T-helper 1 cell treated with Interleukin-12 subunit alpha and Interleukin-12 subunit beta and Interleukin-4 antibody, amounts not matched to agents 30 ng/mL and 1 ng/mL, for 36 hours (primary cell): Measurements from ENCODE around the gene OR52B4. TPM values are rescaled to one million over a fixed set of nuclear protein-coding genes. Genes with fewer than 3 reads are reported as not detected.
"Not testable (repeated sequence)": the region's sequence is repeated elsewhere in the genome, so short reads cannot be mapped to it uniquely, and the experiment has no call there.

Experiments
- intact Hi-C: fragments of 100-400 bp; cut with micrococcal nuclease; formaldehyde crosslinking; loops from one replicate; pipeline ENCODE4 v1.15.1; 2024
- total RNA-seq: library from RNA; stranded (reverse); gene quantifications from 2 replicates; pipeline ENCODE4 v1.2.3, GENCODE V29; 2022

Gene OR52B4
- not detected in 2 replicates for total RNA-seq

- intact Hi-C loops: no loop called here
Observed at GRCh38 chr11:4368286-4368685, at the start of gene OR52B4. Gene OR52B4, minus strand, starts transcription at chr11:4368386. Its CDS starts 91 bp downstream, at chr11:4368295.

GRCh38 chr11:4416816-4417215, 48.6 kb upstream of the OR52B4 start:
- intact Hi-C loops: no loop called here

DNA sequence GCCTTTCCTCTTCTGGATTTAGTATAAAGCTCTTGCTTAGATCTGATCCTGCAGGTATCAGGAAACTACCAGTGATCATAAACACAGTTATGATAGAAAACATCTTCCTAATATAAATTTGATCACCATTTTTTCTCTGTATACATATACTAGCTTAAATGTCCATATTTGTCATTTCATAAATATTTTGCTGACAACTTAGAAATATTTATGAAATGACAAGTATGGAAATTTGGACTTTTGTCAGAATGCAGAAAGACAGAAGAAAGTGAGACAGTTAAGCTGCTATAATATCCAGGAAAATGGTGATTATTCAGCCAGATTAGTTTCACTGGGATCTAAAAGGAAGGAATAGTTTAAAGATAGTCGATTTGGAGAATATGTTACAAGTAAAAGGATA, 48.1 kb upstream of the OR52B4 start:
- intact Hi-C loops: no loop called here

GRCh38 chr11:4406206-4406605, 38.0 kb upstream of the OR52B4 start:
- intact Hi-C loops: not testable (repeated sequence)

- intact Hi-C loops: loop anchor here (1.0 to 10.0 kb wide), 10 partner anchors 99 to 1298 kb away; partner anchors contain the start of genes RRM1, STIM1 and TRIM68
Observed at GRCh38 chr11:4393858-4394223, 25.7 kb upstream of the OR52B4 start.

DNA sequence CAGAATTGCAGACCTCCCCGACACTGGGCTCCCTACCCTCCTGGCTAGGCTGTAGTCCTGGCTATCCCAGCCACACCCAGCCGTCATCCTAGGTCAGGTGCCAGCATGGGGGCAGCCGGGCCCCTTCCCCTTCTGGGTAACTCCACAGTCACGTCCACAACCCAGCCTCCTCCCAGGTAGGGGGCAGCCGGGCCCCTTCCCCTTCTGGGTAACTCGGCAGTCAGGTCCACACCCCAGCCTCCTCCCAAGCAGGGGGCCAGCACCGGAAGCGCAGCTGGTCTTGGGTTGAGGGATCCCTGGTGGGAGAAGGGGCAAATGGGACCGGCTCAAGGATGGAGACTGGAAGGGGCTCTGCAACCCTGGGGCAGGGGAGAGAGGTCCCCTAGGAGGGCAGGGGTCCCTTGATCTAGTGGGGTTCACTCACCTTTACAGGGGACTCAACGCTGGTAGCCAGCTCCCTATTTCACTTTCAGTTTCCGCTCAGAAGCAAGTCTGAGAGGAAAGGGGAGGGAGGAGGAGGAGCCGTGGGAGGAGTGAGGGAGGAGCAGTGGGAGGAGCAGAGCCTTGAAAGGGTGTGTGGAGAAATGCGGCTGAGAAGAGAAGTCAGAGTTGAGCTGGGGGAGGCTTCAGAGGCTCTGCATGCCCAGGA, 25.1 kb upstream of the OR52B4 start, which contains the start of gene TRIM21:
TSS of gene TRIM21 (minus strand) at position 494 of the 649 bp plus-strand sequence. CDS start 3,293 bp downstream, outside the sequence.
- intact Hi-C loops: loop anchor here (1.0 to 10.0 kb wide), 10 partner anchors 100 to 1299 kb away; partner anchors contain the start of genes RRM1, STIM1 and TRIM68

GRCh38 chr11:4388221-4388620, 20.0 kb upstream of the OR52B4 start:
- intact Hi-C loops: no loop called here

DNA sequence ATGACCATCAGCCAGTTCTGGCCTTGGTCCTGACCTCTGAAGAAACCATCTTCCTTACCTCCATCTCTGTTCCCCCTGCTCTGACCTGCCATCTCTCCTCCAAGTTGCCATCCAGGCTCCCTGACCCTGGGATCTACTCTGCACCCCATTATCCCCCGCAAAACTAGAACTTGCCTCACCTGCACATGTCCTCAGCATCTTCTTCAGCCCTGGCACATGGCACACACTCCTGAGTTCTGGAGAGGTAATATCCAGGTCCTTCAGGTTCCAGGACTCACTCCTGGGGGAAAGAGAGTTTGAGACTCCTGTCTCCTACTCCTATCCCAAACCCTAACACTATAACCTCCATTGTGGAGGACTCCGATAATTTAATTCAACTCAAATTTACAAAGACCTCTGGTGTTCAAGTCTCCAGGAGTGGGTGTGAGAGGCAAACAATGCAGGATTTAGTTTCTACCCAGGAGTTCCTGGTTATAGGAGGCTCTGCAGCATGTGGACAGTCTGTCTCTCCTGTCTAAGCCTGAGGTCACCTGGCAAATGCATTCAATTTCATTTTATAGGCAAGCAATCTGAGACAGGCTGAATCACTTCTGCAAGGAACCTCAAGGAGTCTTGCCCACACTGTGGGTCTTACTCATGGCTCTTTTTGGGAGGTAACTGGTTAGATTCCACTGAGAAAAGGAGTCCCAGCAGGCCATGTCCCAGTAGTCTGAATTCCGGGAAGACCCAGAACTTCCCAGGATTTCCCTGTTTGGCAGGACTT, 18.0 kb upstream of the OR52B4 start:
- intact Hi-C loops: no loop called here

- intact Hi-C loops: no loop called here
Observed at GRCh38 chr11:4381901-4382300, 13.7 kb upstream of the OR52B4 start.

GRCh38 chr11:4375431-4376140, 7.4 kb upstream of the OR52B4 start:
- intact Hi-C loops: no loop called here

- intact Hi-C loops: no loop called here
Observed at GRCh38 chr11:4370166-4370565, 2.0 kb upstream of the OR52B4 start.

GRCh38 chr11:4348142-4348541, 20.0 kb downstream of the OR52B4 start:
- intact Hi-C loops: not testable (repeated sequence)

DNA sequence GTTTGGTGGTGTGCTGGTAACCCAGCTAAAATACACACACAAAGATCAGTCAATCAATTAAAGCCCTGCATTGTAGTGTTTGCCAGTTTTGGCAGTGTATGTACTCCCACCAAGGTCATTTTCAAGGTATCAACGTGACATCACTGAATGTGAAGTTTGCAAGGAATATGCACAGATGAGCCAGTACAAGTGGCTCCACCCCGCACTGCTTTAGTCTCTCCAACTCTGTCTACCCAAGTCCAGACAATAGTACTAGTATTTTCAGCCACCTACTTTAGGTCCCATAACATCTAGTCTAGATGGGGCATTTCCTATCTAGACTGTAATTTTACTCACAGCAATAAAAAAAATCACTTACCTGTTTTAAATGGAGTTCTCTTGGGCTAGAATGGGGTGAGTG, 22.8 kb downstream of the OR52B4 start:
- intact Hi-C loops: not testable (repeated sequence)

DNA sequence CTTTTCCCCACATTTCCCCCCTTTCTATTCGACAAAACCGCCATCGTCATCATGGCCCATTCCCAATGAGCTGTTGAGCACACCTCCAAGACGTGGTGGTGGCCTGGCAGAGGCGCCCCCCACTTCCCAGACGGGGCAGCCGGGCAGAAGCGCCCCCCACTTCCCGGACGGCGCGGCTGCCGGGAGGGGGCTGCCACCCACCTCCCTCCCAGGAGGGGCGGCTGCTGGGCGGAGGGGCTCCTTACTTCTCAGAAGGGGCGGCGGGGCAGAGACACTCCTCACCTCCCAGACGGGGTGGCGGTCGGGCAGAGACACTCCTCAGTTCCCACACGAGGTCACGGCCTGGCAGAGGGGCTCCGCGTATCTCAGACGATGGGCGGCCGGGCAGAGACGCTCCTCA, 33.8 kb downstream of the OR52B4 start:
- intact Hi-C loops: not testable (repeated sequence)

Other genes with a start within 250 kb of the OR52B4 start
- gene TRIM21, start 25.3 kb upstream of the OR52B4 start, total RNA-seq: 73.3 and 77.1 TPM in 2 replicates
- not detected in 2 replicates for gene OR52K2, start 80.9 kb upstream of the OR52B4 start, total RNA-seq
- gene OR52K1, start 114.3 kb upstream of the OR52B4 start, total RNA-seq: 0.05 TPM in 1 of 2 replicates, not detected in the other
- not detected in 2 replicates for gene OR52M1, start 176.8 kb upstream of the OR52B4 start, total RNA-seq
- not detected in 2 replicates for gene OR52I2, start 213.4 kb upstream of the OR52B4 start, total RNA-seq
- 0.07 TPM in 1 of 2 replicates, not detected in the other for gene OR52I1, start 225.7 kb upstream of the OR52B4 start, total RNA-seq
- gene TRIM68, start 239.8 kb upstream of the OR52B4 start, total RNA-seq: 11.0 and 11.8 TPM in 2 replicates